ENCODE data around the gene VPS54. TPM values are rescaled to one million over a fixed set of nuclear protein-coding genes. Genes with fewer than 3 reads are reported as not detected.
"Not testable (repeated sequence)": the region's sequence is repeated elsewhere in the genome, so short reads cannot be mapped to it uniquely, and the experiment has no call there.

The VPS54 gene
- total RNA-seq, 4 donors from 2014 or later: 14.6 to 28.8 (median 21.8) TPM

DNA sequence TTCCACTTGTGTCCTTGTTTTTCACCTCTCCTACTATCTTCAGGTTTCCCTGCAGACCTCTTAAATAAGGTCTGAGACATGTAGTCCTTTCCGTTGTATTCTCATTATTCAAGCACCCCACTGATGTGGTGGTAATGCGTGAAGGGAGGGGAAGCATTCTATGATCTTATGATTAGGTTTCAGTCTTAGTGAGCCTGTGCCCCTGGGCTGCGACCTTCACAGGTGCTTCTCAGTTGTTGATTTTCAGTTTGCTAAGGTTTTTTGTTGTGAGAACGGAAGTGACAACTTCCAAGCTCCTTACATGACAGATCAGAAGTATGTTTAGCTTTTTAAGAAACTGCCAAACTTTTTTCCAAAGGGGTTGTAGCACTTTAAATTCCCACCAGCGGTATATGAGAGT is 41.3 kb downstream of the VPS54 start:
- Histone ChIP-seq H3K4me1 (no peaks in the 10 kb centered on the region), H3K4me3 (no peak overlapping the region), H3K36me3 (peaks cover 45% of the 10 kb centered on the region), H3K9me3 (no peaks in the 10 kb centered on the region), H3K27me3 (no peaks in the 10 kb centered on the region), H3K27ac (no peak overlapping the region)
- TF ChIP-seq POLR2A (IDR thresholded peaks at IDR 0.05) (no peak), POLR2AphosphoS5 (IDR thresholded peaks at IDR 0.05) (no peak), EP300 (IDR thresholded peaks at IDR 0.05) (no peak)
- TF ChIP-seq, protein P1, sequence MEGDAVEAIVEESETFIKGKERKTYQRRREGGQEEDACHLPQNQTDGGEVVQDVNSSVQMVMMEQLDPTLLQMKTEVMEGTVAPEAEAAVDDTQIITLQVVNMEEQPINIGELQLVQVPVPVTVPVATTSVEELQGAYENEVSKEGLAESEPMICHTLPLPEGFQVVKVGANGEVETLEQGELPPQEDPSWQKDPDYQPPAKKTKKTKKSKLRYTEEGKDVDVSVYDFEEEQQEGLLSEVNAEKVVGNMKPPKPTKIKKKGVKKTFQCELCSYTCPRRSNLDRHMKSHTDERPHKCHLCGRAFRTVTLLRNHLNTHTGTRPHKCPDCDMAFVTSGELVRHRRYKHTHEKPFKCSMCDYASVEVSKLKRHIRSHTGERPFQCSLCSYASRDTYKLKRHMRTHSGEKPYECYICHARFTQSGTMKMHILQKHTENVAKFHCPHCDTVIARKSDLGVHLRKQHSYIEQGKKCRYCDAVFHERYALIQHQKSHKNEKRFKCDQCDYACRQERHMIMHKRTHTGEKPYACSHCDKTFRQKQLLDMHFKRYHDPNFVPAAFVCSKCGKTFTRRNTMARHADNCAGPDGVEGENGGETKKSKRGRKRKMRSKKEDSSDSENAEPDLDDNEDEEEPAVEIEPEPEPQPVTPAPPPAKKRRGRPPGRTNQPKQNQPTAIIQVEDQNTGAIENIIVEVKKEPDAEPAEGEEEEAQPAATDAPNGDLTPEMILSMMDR (IDR thresholded peaks at IDR 0.05): no peak
- no peak for DNase-seq (ENCODE audit: low spot score in 2 of 2)
- WGBS: 98% methylated on average over 5 of the region's 5 CpGs

DNA sequence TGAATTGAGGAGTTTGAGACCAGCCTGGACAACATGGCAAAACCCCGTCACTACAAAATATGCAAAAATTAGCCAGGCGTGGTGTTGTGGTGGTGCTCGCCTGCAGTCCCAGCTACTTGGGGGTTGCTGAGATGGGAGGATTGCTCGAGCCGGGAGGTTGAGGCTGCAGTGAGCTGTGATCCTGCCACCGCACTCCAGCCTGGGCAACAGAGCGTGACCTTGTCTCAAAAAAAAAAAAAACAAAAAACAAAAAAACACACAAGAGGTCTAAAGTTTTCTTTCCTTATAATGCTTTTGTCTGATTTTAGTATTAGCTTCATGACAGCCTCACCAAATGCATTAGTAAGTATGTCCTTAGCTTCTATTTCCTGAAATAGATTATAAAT is 43.1 kb downstream of the VPS54 start:
- Histone ChIP-seq H3K27me3 (no peaks in the 10 kb centered on the region), H3K9me3 (no peaks in the 10 kb centered on the region), H3K27ac (no peak overlapping the region), H3K4me3 (no peak overlapping the region), H3K36me3 (peaks cover 46% of the 10 kb centered on the region), H3K4me1 (no peaks in the 10 kb centered on the region)
- 94% methylated on average over 7 of the region's 7 CpGs for WGBS
- TF ChIP-seq EP300 (IDR thresholded peaks at IDR 0.05) (no peak), POLR2AphosphoS5 (IDR thresholded peaks at IDR 0.05) (no peak), POLR2A (IDR thresholded peaks at IDR 0.05) (no peak)
- TF ChIP-seq, protein P1 (IDR thresholded peaks at IDR 0.05): no peak
- DNase-seq (ENCODE audit: low spot score in 2 of 2): no peak

DNA sequence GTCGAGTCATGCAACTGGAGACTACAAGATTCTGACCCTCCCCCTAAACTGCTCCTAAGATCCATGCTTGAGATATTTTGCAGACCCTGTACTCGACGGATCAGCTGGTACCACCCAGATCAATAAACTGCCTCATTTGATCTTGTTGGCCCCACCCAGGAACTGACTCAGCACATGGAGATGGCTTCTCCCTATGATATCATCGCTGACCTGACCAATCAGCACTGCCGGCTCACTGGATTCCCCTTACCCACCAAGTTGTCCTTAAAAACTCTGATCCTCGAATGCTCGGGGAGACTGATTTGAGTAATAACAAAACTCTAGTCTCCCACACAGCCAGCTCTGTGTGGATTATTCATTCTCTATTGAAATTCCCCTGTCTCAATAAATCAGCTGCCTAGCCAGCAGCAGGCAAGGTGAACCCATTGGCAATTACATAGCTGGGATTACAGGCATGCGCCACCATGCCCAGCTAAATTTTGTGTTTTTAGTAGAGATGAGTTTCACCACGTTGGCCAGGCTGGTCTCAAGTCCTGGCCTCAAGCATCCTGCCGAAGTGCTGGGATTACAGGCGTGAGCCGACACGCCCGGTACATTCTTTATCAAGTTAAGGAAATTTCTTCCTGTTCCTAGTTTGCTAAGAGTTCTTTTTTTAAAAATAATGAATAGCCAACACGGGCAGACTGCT is 43.6 kb downstream of the VPS54 start:
- H3K9me3 ChIP-seq: no peaks in the 10 kb centered on the region
- no peak for DNase-seq (ENCODE audit: low spot score in 2 of 2)
- peaks cover 46% of the 10 kb centered on the region for H3K36me3 ChIP-seq
- no peaks in the 10 kb centered on the region for H3K27me3 ChIP-seq
- no peak overlapping the region for H3K4me3 ChIP-seq
- WGBS: 89% methylated on average over 14 of the region's 15 CpGs
- H3K4me1 ChIP-seq: no peaks in the 10 kb centered on the region
- TF ChIP-seq, protein P1 (IDR thresholded peaks at IDR 0.05): no peak
- TF ChIP-seq EP300 (IDR thresholded peaks at IDR 0.05): no peak
- no peak for TF ChIP-seq POLR2A (IDR thresholded peaks at IDR 0.05)
- TF ChIP-seq POLR2AphosphoS5 (IDR thresholded peaks at IDR 0.05): no peak
- no peak overlapping the region for H3K27ac ChIP-seq

DNA sequence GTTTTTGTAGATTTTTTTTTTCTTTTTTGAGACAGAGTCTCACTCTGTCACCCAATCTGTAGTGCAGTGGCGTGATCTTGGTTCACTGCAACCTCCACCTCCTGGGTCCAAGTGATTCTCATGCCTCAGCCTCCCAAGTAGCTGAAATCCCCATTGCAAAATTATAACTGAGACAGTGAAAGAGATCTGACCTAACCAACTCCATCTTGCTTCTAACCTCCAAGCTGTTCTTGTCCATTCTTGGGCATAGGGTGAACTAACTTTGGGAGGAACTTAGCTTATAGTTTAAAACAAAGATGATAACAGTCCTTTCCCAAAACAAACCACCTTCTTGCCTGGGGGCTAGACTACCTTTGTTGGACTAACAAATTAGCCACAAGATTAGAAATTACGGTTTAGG is 44.2 kb downstream of the VPS54 start:
- H3K27me3 ChIP-seq: not testable (repeated sequence)

DNA sequence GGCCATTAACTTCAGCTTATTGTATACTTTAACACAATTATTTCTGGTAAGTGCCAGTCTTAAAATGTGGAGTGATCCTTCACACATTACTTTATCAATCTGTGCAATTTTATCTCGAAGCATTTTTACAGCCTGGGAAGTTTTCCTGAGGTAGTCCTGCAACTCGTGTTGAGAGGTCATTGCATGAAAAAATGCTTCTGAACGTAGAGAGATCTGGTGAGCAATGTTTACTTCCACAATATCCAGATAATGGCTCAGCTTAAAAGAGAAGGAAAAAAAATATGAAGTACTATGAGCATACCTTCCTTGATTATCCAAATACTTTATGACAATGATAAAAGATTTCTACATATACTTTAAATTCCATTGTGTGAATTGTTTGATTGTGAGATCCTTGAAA is 57.0 kb downstream of the VPS54 start:
- H3K27me3 ChIP-seq: no peaks in the 10 kb centered on the region
- WGBS: 91% methylated on average over 3 of the region's 3 CpGs
- peaks cover 22% of the 10 kb centered on the region for H3K36me3 ChIP-seq
- no peaks in the 10 kb centered on the region for H3K4me1 ChIP-seq
- H3K9me3 ChIP-seq: no peaks in the 10 kb centered on the region
- no peak overlapping the region for H3K4me3 ChIP-seq
- TF ChIP-seq, protein P1 (IDR thresholded peaks at IDR 0.05): no peak
- TF ChIP-seq EP300 (IDR thresholded peaks at IDR 0.05): no peak
- TF ChIP-seq POLR2A (IDR thresholded peaks at IDR 0.05): no peak
- no peak for TF ChIP-seq POLR2AphosphoS5 (IDR thresholded peaks at IDR 0.05)
- DNase-seq (ENCODE audit: low spot score in 2 of 2): no peak
- no peak overlapping the region for H3K27ac ChIP-seq

More for the DNA sequence above, 44.2 kb downstream of the VPS54 start:
- H3K4me3 ChIP-seq; DNase-seq (ENCODE audit: low spot score in 2 of 2); H3K27ac ChIP-seq; H3K4me1 ChIP-seq; H3K9me3 ChIP-seq: not testable (repeated sequence)
- WGBS: 96% methylated on average over 2 of the region's 2 CpGs
- peaks cover 47% of the 10 kb centered on the region for H3K36me3 ChIP-seq

DNA sequence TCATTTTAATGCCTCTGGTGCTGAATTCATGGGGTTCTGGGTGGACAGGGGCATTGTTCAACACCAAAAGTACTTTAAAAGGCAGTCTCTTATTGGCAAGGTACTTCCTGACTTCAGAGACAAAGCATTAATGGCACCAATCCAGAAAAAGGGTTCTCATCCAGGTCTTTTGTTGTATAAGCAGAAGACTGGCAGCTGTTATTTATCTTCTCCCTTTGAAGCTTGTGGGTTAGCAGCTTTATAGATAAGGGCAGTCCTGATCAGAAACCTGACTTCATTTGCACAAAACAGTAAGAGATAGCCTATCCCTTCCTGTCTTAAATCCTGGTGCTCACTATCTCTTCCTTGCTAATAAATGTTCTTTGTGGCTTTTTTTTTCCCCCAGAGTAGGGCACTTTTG is 68.8 kb downstream of the VPS54 start:
- H3K36me3 ChIP-seq: peaks cover 24% of the 10 kb centered on the region
- H3K4me1 ChIP-seq: no peaks in the 10 kb centered on the region

More for the DNA sequence above, 68.8 kb downstream of the VPS54 start:
- DNase-seq (ENCODE audit: low spot score in 2 of 2): no peak
- no peak overlapping the region for H3K27ac ChIP-seq
- H3K4me3 ChIP-seq: no peak overlapping the region
- no peaks in the 10 kb centered on the region for H3K27me3 ChIP-seq
- TF ChIP-seq POLR2AphosphoS5 (IDR thresholded peaks at IDR 0.05) (no peak), EP300 (IDR thresholded peaks at IDR 0.05) (no peak), POLR2A (IDR thresholded peaks at IDR 0.05) (no peak)
- TF ChIP-seq, protein P1 (IDR thresholded peaks at IDR 0.05): no peak
- H3K9me3 ChIP-seq: no peaks in the 10 kb centered on the region

Data from suprapubic skin (tissue), 4 donors.